GM12878 (cell line): ENCODE measurements around the gene VAV2.

Source experiments
- FOS ChIP-seq: IDR thresholded peaks from 3 replicates; pipeline ENCODE4 v1.6.1; 2011; ENCODE audit warnings: borderline replicate concordance; ENCODE audit not compliant: insufficient read length; ENCODE audit errors: extremely low read depth
- POLR2AphosphoS5 ChIP-seq: IDR thresholded peaks from 2 replicates; pipeline ENCODE4 v1.6.1; 2011; ENCODE audit warnings: mild to moderate bottlenecking, low read length, inconsistent platforms
- RAD21 ChIP-seq: IDR thresholded peaks from 2 replicates; pipeline ENCODE4 v1.6.1; 2011; ENCODE audit warnings: mild to moderate bottlenecking, low read depth, low read length, moderate library complexity; ENCODE audit not compliant: insufficient read depth
- TBL1XR1 ChIP-seq: IDR thresholded peaks from 2 replicates; pipeline ENCODE4 v1.6.1; 2012; ENCODE audit warnings: low read depth, low read length, improper control_type of control experiment
- ZSCAN29 ChIP-seq: fragments of 450-650 bp; IDR thresholded peaks from 2 replicates; pipeline ENCODE4 v1.6.1; 2017; ENCODE audit warnings: mild to moderate bottlenecking, moderate library complexity
- ZZZ3 ChIP-seq: IDR thresholded peaks from 2 replicates; pipeline ENCODE4 v1.6.1; 2011; ENCODE audit warnings: low read depth; ENCODE audit not compliant: control insufficient read depth, insufficient read length

DNA sequence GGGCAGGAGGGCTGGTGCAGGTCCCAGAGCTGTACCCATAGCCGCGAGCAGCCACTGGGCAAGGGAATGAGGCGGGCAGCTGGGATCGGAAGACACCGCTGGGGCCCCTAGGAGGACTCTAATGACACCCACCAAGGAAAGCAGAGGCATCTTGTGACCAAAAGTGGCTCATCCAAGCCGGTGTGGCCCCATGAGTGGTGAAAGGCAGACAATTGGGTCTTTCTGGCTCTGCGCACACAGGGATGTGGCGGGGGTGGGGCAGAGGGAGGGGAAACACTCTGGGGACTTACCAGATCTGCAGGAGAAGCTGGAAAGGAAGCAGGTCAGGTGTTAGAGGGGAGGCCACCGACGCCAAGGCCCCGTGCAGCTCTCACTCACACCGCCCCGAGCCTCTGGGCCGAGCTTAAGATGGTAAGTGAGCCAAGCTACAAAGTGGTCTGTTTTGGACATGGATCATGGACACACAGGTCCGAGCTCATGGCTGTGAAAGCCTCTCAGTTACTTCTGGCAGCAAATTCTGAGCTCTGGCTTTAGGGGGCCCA, 211.6 kb downstream of the VAV2 start:
- no peak for TF ChIP-seq TBL1XR1
- no peak for TF ChIP-seq RAD21
- no peak for TF ChIP-seq FOS
- no peak for TF ChIP-seq ZZZ3
- no peak for TF ChIP-seq ZSCAN29
- TF ChIP-seq POLR2AphosphoS5: no peak
